Lower leg skin (tissue), 3 donors: ENCODE results near the gene RHOJ.

Experiments
- POLR2A ChIP-seq, 2 donors: fragments of 450-650 bp; IDR thresholded peaks; one replicate each; pipeline ENCODE4 v1.6.1; 2016 to 2017; ENCODE audit warnings: antibody characterized with exemption in 2 of 2, mild to moderate bottlenecking in 1 of 2, moderate library complexity in 1 of 2
- TF ChIP-seq, protein P1 (sequence below), 3 donors: fragments of 450-650 bp; IDR thresholded peaks; one replicate each; pipeline ENCODE4 v1.5.1; 2016; ENCODE audit warnings: antibody characterized with exemption in 3 of 3, mild to moderate bottlenecking in 3 of 3, moderate library complexity in 2 of 3

- TF ChIP-seq, protein P1, sequence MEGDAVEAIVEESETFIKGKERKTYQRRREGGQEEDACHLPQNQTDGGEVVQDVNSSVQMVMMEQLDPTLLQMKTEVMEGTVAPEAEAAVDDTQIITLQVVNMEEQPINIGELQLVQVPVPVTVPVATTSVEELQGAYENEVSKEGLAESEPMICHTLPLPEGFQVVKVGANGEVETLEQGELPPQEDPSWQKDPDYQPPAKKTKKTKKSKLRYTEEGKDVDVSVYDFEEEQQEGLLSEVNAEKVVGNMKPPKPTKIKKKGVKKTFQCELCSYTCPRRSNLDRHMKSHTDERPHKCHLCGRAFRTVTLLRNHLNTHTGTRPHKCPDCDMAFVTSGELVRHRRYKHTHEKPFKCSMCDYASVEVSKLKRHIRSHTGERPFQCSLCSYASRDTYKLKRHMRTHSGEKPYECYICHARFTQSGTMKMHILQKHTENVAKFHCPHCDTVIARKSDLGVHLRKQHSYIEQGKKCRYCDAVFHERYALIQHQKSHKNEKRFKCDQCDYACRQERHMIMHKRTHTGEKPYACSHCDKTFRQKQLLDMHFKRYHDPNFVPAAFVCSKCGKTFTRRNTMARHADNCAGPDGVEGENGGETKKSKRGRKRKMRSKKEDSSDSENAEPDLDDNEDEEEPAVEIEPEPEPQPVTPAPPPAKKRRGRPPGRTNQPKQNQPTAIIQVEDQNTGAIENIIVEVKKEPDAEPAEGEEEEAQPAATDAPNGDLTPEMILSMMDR (IDR thresholded peaks at IDR 0.05) = no peak
- TF ChIP-seq POLR2A (IDR thresholded peaks at IDR 0.05) = no peak
Observed at GRCh38 chr14:63164108-63164683, 40.0 kb upstream of the RHOJ start.
